ENCODE results near the gene WNT2B.

DNA sequence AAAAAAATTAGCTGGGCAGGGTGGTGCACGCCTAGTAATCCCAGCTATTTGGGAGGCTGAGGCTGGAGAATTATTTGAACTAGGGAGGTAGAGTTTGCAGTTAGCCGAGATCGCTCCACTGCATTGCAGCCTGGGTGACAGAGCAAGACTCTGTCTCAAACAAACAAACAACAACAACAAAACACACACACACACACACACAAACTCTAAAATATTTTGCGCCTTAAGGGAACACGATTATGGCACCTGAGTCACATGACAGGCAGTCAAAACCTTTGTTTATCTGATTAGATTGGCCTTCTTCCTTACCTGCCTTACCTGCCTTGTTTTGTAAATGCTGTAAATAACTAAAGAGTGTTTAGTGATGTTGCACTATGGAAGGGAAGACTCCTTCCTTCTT is 20.6 kb upstream of the WNT2B start:
- TF ChIP-seq, protein P1, sequence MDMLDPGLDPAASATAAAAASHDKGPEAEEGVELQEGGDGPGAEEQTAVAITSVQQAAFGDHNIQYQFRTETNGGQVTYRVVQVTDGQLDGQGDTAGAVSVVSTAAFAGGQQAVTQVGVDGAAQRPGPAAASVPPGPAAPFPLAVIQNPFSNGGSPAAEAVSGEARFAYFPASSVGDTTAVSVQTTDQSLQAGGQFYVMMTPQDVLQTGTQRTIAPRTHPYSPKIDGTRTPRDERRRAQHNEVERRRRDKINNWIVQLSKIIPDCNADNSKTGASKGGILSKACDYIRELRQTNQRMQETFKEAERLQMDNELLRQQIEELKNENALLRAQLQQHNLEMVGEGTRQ (CRISPR knock-in tag; IDR thresholded peaks at IDR 0.05): no peak
- TF ChIP-seq ZNF830 (CRISPR knock-in tag; IDR thresholded peaks at IDR 0.05): no peak

All from K562 (cell line).